ENCODE data around the gene MPV17L. TPM values are rescaled to one million over a fixed set of nuclear protein-coding genes. Genes with fewer than 3 reads are reported as not detected.
"Not testable (repeated sequence)": the region's sequence is repeated elsewhere in the genome, so short reads cannot be mapped to it uniquely, and the experiment has no call there.

Gene MPV17L
- total RNA-seq, 3 donors from 2014 or later = 0.11 to 0.40 (median 0.11) TPM

- DNase-seq (no peak), ATAC-seq (no peak)
- Mint-ChIP-seq H3K27me3 (ENCODE audit: low read depth) (no peaks in the 10 kb centered on the region), H3K9me3 (no peaks in the 10 kb centered on the region), H3K4me1 (ENCODE audit: low read depth) (no peaks in the 10 kb centered on the region), H3K36me3 (ENCODE audit: insufficient read depth) (peaks cover 2% of the 10 kb centered on the region), H3K4me3 (no peak overlapping the region)
Measured at GRCh38 chr16:15450624-15451023, 55.1 kb downstream of the MPV17L start.

GRCh38 chr16:15451098-15451731 is 55.7 kb downstream of the MPV17L start:
- ATAC-seq = no peak
- no peak for DNase-seq
- H3K4me3 Mint-ChIP-seq = no peak overlapping the region
- H3K36me3 Mint-ChIP-seq (ENCODE audit: insufficient read depth) = peaks cover 2% of the 10 kb centered on the region
- no peaks in the 10 kb centered on the region for H3K4me1 Mint-ChIP-seq (ENCODE audit: low read depth)
- no peaks in the 10 kb centered on the region for H3K27me3 Mint-ChIP-seq (ENCODE audit: low read depth)
- no peaks in the 10 kb centered on the region for H3K9me3 Mint-ChIP-seq

GRCh38 chr16:15452246-15452855 is 56.8 kb downstream of the MPV17L start:
- no peak overlapping the region for H3K4me3 Mint-ChIP-seq
- no peaks in the 10 kb centered on the region for H3K27me3 Mint-ChIP-seq (ENCODE audit: low read depth)
- peaks cover 2% of the 10 kb centered on the region for H3K36me3 Mint-ChIP-seq (ENCODE audit: insufficient read depth)
- no peak for ATAC-seq
- no peak for DNase-seq
- H3K9me3 Mint-ChIP-seq = no peaks in the 10 kb centered on the region
- H3K4me1 Mint-ChIP-seq (ENCODE audit: low read depth) = no peaks in the 10 kb centered on the region

GRCh38 chr16:15453296-15453695 is 57.7 kb downstream of the MPV17L start:
- not testable (repeated sequence) for H3K4me1 Mint-ChIP-seq (ENCODE audit: low read depth); DNase-seq; H3K36me3 Mint-ChIP-seq (ENCODE audit: insufficient read depth); H3K9me3 Mint-ChIP-seq; H3K27me3 Mint-ChIP-seq (ENCODE audit: low read depth); H3K4me3 Mint-ChIP-seq; ATAC-seq

GRCh38 chr16:15454933-15455332 is 59.4 kb downstream of the MPV17L start:
- not testable (repeated sequence) for H3K27me3 Mint-ChIP-seq (ENCODE audit: low read depth); H3K9me3 Mint-ChIP-seq; H3K36me3 Mint-ChIP-seq (ENCODE audit: insufficient read depth); H3K4me1 Mint-ChIP-seq (ENCODE audit: low read depth); DNase-seq; ATAC-seq; H3K4me3 Mint-ChIP-seq

- ATAC-seq (no peak), DNase-seq (no peak)
- Mint-ChIP-seq H3K4me3 (no peak overlapping the region), H3K36me3 (ENCODE audit: insufficient read depth) (no peaks in the 10 kb centered on the region), H3K4me1 (ENCODE audit: low read depth) (no peaks in the 10 kb centered on the region), H3K27me3 (ENCODE audit: low read depth) (no peaks in the 10 kb centered on the region), H3K9me3 (no peaks in the 10 kb centered on the region)
Measured at GRCh38 chr16:15457400-15457799, 61.8 kb downstream of the MPV17L start.

- H3K4me3 Mint-ChIP-seq = no peak overlapping the region
- DNase-seq = no peak
- no peak for ATAC-seq
- H3K36me3 Mint-ChIP-seq (ENCODE audit: insufficient read depth) = no peaks in the 10 kb centered on the region
- no peaks in the 10 kb centered on the region for H3K9me3 Mint-ChIP-seq
- H3K27me3 Mint-ChIP-seq (ENCODE audit: low read depth) = no peaks in the 10 kb centered on the region
- H3K4me1 Mint-ChIP-seq (ENCODE audit: low read depth) = no peaks in the 10 kb centered on the region
Measured at GRCh38 chr16:15457958-15458357, 62.4 kb downstream of the MPV17L start.

- no peaks in the 10 kb centered on the region for H3K27me3 Mint-ChIP-seq (ENCODE audit: low read depth)
Measured at GRCh38 chr16:15459791-15460190, 64.2 kb downstream of the MPV17L start.

GRCh38 chr16:15460601-15461000 is 65.0 kb downstream of the MPV17L start:
- Mint-ChIP-seq H3K4me1 (ENCODE audit: low read depth) (no peaks in the 10 kb centered on the region), H3K4me3 (no peak overlapping the region), H3K36me3 (ENCODE audit: insufficient read depth) (no peaks in the 10 kb centered on the region), H3K9me3 (no peaks in the 10 kb centered on the region), H3K27me3 (ENCODE audit: low read depth) (no peaks in the 10 kb centered on the region)
- DNase-seq (no peak), ATAC-seq (no peak)

More at GRCh38 chr16:15459791-15460190, 64.2 kb downstream of the MPV17L start:
- ATAC-seq (no peak), DNase-seq (no peak)
- H3K4me1 Mint-ChIP-seq (ENCODE audit: low read depth) = no peaks in the 10 kb centered on the region
- H3K36me3 Mint-ChIP-seq (ENCODE audit: insufficient read depth) = no peaks in the 10 kb centered on the region
- H3K9me3 Mint-ChIP-seq = no peaks in the 10 kb centered on the region
- H3K4me3 Mint-ChIP-seq = no peak overlapping the region

GRCh38 chr16:15461376-15461775 is 65.8 kb downstream of the MPV17L start:
- H3K9me3 Mint-ChIP-seq = no peaks in the 10 kb centered on the region
- no peaks in the 10 kb centered on the region for H3K27me3 Mint-ChIP-seq (ENCODE audit: low read depth)
- H3K4me1 Mint-ChIP-seq (ENCODE audit: low read depth) = no peaks in the 10 kb centered on the region
- no peak for ATAC-seq
- DNase-seq = no peak
- no peak overlapping the region for H3K4me3 Mint-ChIP-seq
- H3K36me3 Mint-ChIP-seq (ENCODE audit: insufficient read depth) = no peaks in the 10 kb centered on the region

Other genes starting within 250 kb of the MPV17L start
- gene NPIPA5, start 17.5 kb upstream of the MPV17L start, total RNA-seq = 1 to 10 TPM; 1.1 to 6.3 (median 1.5) TPM
- 10 to 100 TPM; 15.4 to 20.8 (median 19.0) TPM for gene BMERB1, start 38.8 kb downstream of the MPV17L start, total RNA-seq
- gene MARF1, start 247.4 kb downstream of the MPV17L start, total RNA-seq = 10 to 100 TPM; 24.3 to 35.0 (median 34.1) TPM

Measured in activated T-cell treated with anti-CD3 and anti-CD28 coated beads, Interleukin-2, amount 50 U/mL, for 4 hours (primary cell).